ENCODE data around the gene RACK1.

Gene RACK1

GRCh38 chr5:181259283-181259682 is 15.6 kb upstream of the RACK1 start:
- DNase-seq (ENCODE audit: low read depth) = no peak

- DNase-seq (ENCODE audit: low read depth) = no peak
These were observed 14.9 kb upstream of the RACK1 start for GRCh38 chr5:181258576-181258975.

- no peak for DNase-seq (ENCODE audit: low read depth)
These were observed 12.3 kb upstream of the RACK1 start for GRCh38 chr5:181255836-181256578.

GRCh38 chr5:181255276-181255675 is 11.6 kb upstream of the RACK1 start:
- DNase-seq (ENCODE audit: low read depth) = no peak

GRCh38 chr5:181248277-181248676 is 4.6 kb upstream of the RACK1 start:
- no peak for DNase-seq (ENCODE audit: low read depth)

GRCh38 chr5:181246276-181247049 is 2.8 kb upstream of the RACK1 start:
- DNase-seq (ENCODE audit: low read depth) = peak; percentile 64

GRCh38 chr5:181245427-181246275 is 1.9 kb upstream of the RACK1 start:
- no peak for DNase-seq (ENCODE audit: low read depth)

GRCh38 chr5:181243018-181243563 is 615 bp downstream of the RACK1 start:
- DNase-seq (ENCODE audit: low read depth) = no peak

GRCh38 chr5:181242031-181242451 is 1.7 kb downstream of the RACK1 start:
- no peak for DNase-seq (ENCODE audit: low read depth)

- DNase-seq (ENCODE audit: low read depth) = no peak
These were observed 2.2 kb downstream of the RACK1 start for GRCh38 chr5:181241393-181241975.

GRCh38 chr5:181239062-181239663 is 4.5 kb downstream of the RACK1 start:
- no peak for DNase-seq (ENCODE audit: low read depth)

GRCh38 chr5:181237729-181238385 is 5.8 kb downstream of the RACK1 start:
- no peak for DNase-seq (ENCODE audit: low read depth)

- DNase-seq (ENCODE audit: low read depth) = no peak
These were observed 6.6 kb downstream of the RACK1 start for GRCh38 chr5:181236954-181237641.

GRCh38 chr5:181236471-181236870 is 7.2 kb downstream of the RACK1 start:
- no peak for DNase-seq (ENCODE audit: low read depth)

- no peak for DNase-seq (ENCODE audit: low read depth)
These were observed 7.9 kb downstream of the RACK1 start for GRCh38 chr5:181235689-181236366.

GRCh38 chr5:181235323-181235688 is 8.4 kb downstream of the RACK1 start:
- DNase-seq (ENCODE audit: low read depth) = no peak

- no peak for DNase-seq (ENCODE audit: low read depth)
These were observed 9.0 kb downstream of the RACK1 start for GRCh38 chr5:181234455-181235306.

- no peak for DNase-seq (ENCODE audit: low read depth)
These were observed 9.8 kb downstream of the RACK1 start for GRCh38 chr5:181233801-181234454.
